Measurements from ENCODE around the gene UHRF1.

UHRF1 gene

GRCh38 chr19:4902796-4903195 is 6.5 kb upstream of the UHRF1 start, which contains the start of gene ARRDC5:
Gene ARRDC5 (minus strand): TSS chr19:4902896. CDS start chr19:4902825, 71 bp downstream.
- DNase-seq: no peak

GRCh38 chr19:4904481-4904880 is 4.8 kb upstream of the UHRF1 start:
- DNase-seq: no peak

- no peak for DNase-seq
Observed at GRCh38 chr19:4906963-4907362, 2.3 kb upstream of the UHRF1 start.

- DNase-seq: no peak
Observed at GRCh38 chr19:4908360-4908759, 941 bp upstream of the UHRF1 start.

- no peak for DNase-seq
Observed at GRCh38 chr19:4908781-4909155, 533 bp upstream of the UHRF1 start.

- DNase-seq: peak; percentile 94
Observed at GRCh38 chr19:4909897-4910593, 744 bp downstream of the UHRF1 start.

GRCh38 chr19:4910594-4911281 is 1.4 kb downstream of the UHRF1 start:
- peak; percentile 20 for DNase-seq

- no peak for DNase-seq
Observed at GRCh38 chr19:4911314-4911713, 2.0 kb downstream of the UHRF1 start.

- DNase-seq: peak; percentile 68
Observed at GRCh38 chr19:4911786-4912672, 2.7 kb downstream of the UHRF1 start.

GRCh38 chr19:4913996-4914735 is 4.9 kb downstream of the UHRF1 start:
- peak; percentile 14 for DNase-seq

GRCh38 chr19:4914736-4915501 is 5.6 kb downstream of the UHRF1 start:
- DNase-seq: peak; percentile 74

- peak; percentile 17 for DNase-seq
Observed at GRCh38 chr19:4916292-4917082, 7.2 kb downstream of the UHRF1 start.

GRCh38 chr19:4922530-4923275 is 13.4 kb downstream of the UHRF1 start:
- no peak for DNase-seq

GRCh38 chr19:4923276-4923747 is 14.0 kb downstream of the UHRF1 start:
- DNase-seq: no peak

- DNase-seq: no peak
Observed at GRCh38 chr19:4929186-4929585, 19.9 kb downstream of the UHRF1 start.

GRCh38 chr19:4930664-4931063 is 21.4 kb downstream of the UHRF1 start:
- DNase-seq: peak; percentile 4

- DNase-seq: no peak
Observed at GRCh38 chr19:4932711-4933110, 23.4 kb downstream of the UHRF1 start.

GRCh38 chr19:4933528-4933927 is 24.2 kb downstream of the UHRF1 start:
- no peak for DNase-seq

GRCh38 chr19:4935444-4935843 is 26.1 kb downstream of the UHRF1 start:
- no peak for DNase-seq

GRCh38 chr19:4937060-4937459 is 27.8 kb downstream of the UHRF1 start:
- no peak for DNase-seq
